Stimulated activated CD4-positive, alpha-beta T cell treated with anti-CD3 and anti-CD28 coated beads, Interleukin-4, amount 100 ng/mL, for 1 hour (primary cell): ENCODE results near the gene CCDC88C.

Experiments
- DNase-seq: peaks from one replicate; pipeline ENCODE4 v3.0.0-alpha.2; 2020

CCDC88C gene

GRCh38 chr14:91396959-91397815 is 20.4 kb downstream of the CCDC88C start:
- DNase-seq, result peak; percentile 54

- DNase-seq, result no peak
These were observed 21.5 kb downstream of the CCDC88C start for GRCh38 chr14:91396013-91396660.

GRCh38 chr14:91395466-91395865 is 22.2 kb downstream of the CCDC88C start:
- no peak for DNase-seq

GRCh38 chr14:91394105-91395081 is 23.2 kb downstream of the CCDC88C start:
- DNase-seq, result no peak

GRCh38 chr14:91392623-91393303 is 24.9 kb downstream of the CCDC88C start:
- no peak for DNase-seq

- DNase-seq, result no peak
These were observed 27.3 kb downstream of the CCDC88C start for GRCh38 chr14:91390165-91390778.

GRCh38 chr14:91389150-91389549 is 28.5 kb downstream of the CCDC88C start:
- no peak for DNase-seq

- peak; percentile 41 for DNase-seq
These were observed 29.1 kb downstream of the CCDC88C start for GRCh38 chr14:91388551-91388975.

GRCh38 chr14:91387951-91388381 is 29.7 kb downstream of the CCDC88C start:
- no peak for DNase-seq

GRCh38 chr14:91387169-91387835 is 30.3 kb downstream of the CCDC88C start:
- no peak for DNase-seq

GRCh38 chr14:91385697-91386096 is 31.9 kb downstream of the CCDC88C start:
- no peak for DNase-seq

GRCh38 chr14:91385224-91385623 is 32.4 kb downstream of the CCDC88C start:
- no peak for DNase-seq

- DNase-seq, result no peak
These were observed 34.2 kb downstream of the CCDC88C start for GRCh38 chr14:91383439-91383838.

- no peak for DNase-seq
These were observed 35.6 kb downstream of the CCDC88C start for GRCh38 chr14:91381801-91382670.

GRCh38 chr14:91380610-91381371 is 36.8 kb downstream of the CCDC88C start:
- DNase-seq, result no peak

- no peak for DNase-seq
These were observed 37.5 kb downstream of the CCDC88C start for GRCh38 chr14:91380123-91380522.

GRCh38 chr14:91379579-91379932 is 38.1 kb downstream of the CCDC88C start:
- DNase-seq, result no peak

- DNase-seq, result no peak
These were observed 38.6 kb downstream of the CCDC88C start for GRCh38 chr14:91378930-91379578.
